Activated naive CD8-positive, alpha-beta T cell treated with anti-CD3 and anti-CD28 coated beads, Interleukin-2, amount 50 U/mL, for 24 hours (primary cell): ENCODE measurements around the gene FCHO1.

Experiments used
- ATAC-seq: fragments of 150-1000 bp; cut with Tn5 transposase; one replicate; pipeline ENCODE4 v1.10.0; 2021
- DNase-seq: peaks from one replicate; pipeline ENCODE4 v3.0.0; 2021
- H3K27ac Mint-ChIP-seq: one replicate; pipeline ENCODE4 v1.8.0; 2021; ENCODE audit warnings: mild to moderate bottlenecking, mixed read lengths
- H3K27me3 Mint-ChIP-seq: one replicate; pipeline ENCODE4 v1.8.0; 2021; ENCODE audit warnings: mixed read lengths
- H3K36me3 Mint-ChIP-seq: one replicate; pipeline ENCODE4 v1.8.0; 2021; ENCODE audit warnings: low read depth, mixed read lengths
- H3K4me1 Mint-ChIP-seq: one replicate; pipeline ENCODE4 v1.8.0; 2021; ENCODE audit warnings: mixed read lengths
- H3K4me3 Mint-ChIP-seq: one replicate; pipeline ENCODE4 v1.8.0; 2021; ENCODE audit warnings: mild to moderate bottlenecking, moderate library complexity, mixed read lengths
- H3K9me3 Mint-ChIP-seq: one replicate; pipeline ENCODE4 v1.8.0; 2021; ENCODE audit warnings: mixed read lengths

FCHO1 gene, protein sequence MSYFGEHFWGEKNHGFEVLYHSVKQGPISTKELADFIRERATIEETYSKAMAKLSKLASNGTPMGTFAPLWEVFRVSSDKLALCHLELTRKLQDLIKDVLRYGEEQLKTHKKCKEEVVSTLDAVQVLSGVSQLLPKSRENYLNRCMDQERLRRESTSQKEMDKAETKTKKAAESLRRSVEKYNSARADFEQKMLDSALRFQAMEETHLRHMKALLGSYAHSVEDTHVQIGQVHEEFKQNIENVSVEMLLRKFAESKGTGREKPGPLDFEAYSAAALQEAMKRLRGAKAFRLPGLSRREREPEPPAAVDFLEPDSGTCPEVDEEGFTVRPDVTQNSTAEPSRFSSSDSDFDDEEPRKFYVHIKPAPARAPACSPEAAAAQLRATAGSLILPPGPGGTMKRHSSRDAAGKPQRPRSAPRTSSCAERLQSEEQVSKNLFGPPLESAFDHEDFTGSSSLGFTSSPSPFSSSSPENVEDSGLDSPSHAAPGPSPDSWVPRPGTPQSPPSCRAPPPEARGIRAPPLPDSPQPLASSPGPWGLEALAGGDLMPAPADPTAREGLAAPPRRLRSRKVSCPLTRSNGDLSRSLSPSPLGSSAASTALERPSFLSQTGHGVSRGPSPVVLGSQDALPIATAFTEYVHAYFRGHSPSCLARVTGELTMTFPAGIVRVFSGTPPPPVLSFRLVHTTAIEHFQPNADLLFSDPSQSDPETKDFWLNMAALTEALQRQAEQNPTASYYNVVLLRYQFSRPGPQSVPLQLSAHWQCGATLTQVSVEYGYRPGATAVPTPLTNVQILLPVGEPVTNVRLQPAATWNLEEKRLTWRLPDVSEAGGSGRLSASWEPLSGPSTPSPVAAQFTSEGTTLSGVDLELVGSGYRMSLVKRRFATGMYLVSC

DNA sequence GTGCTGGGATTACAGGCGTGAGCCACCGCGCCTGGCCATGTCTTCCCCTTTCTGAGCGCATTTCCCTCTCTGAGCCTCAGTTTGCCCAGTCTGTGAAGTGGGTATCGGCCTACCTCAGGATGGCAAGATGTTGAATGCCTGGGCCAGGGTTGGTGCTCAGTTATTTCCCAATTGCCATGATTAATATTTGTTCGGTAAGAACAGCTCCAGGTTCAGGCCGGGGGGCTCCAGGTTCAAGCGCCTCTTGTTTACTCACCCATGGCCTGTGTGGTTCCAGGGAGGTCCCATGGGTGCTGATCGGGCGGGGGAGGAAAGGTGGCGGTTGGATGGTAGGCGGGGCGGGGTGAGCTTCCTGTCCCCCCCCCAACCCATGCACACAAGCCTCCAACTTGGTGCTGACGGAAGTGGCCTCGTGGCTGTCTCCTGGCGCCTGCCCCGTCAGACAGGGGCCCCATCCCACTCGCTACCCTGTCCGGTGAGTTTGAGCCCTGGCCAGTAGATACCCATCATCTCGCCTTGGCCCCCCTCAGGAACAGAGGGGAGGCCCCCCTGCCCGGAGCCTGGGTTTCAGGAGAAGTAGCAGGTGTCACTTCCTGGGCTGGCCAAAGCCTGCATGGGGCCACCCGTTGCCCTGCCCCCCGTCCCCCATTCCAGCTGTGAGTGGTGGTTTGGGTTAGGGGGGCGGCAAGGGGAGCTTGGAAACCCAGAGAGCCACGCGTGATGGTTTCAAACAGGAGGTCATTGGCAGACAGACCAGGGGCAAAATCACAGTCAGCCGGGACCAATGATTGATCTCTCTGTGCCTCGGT is at the start of gene FCHO1:
FCHO1 (plus strand) TSS at position 375 of the 809 bp plus-strand sequence. CDS start 3,688 bp downstream, outside the sequence.
- no peaks in the 10 kb centered on the region for H3K27me3 Mint-ChIP-seq
- ATAC-seq (peak; percentile 61), DNase-seq (peak; percentile 84)
- H3K9me3 Mint-ChIP-seq = no peaks in the 10 kb centered on the region
- H3K4me3 Mint-ChIP-seq = peak within 1 kb of the TSS; percentile 80
- peaks cover 73% of the 10 kb centered on the region for H3K4me1 Mint-ChIP-seq
- H3K27ac Mint-ChIP-seq = peak within 1 kb of the TSS; percentile 90
- peaks cover 7% of the 10 kb centered on the region for H3K36me3 Mint-ChIP-seq

DNA sequence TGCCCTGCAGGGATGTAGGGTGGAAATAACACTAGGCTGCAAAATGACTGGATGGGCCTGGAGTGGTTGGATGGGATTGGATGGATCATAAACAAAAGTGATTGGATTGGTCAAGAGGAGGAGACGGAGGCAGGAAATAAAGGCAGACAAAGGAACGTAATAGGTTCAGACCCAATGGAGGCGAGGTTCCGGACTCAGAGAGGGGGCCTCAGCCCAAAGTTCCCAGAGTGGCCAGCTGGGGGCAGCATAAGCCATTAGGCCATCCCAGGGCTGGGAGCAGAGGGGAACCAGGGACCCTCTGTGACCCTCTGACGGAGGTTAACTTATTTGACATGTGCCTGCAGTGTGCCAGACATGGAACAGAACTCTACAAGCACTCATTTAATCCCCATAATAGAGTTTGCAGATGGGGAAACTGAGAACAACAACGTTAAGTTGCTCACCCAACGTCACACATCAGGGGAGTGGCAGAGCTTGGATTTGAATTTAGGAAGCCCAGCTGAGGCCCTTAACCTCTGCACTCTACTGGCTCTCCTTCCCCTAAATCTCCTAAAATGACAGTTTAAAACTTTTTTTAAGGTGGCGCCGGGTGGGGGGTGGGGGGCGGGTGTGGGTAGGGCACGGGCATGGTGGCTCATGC is 47.3 kb upstream of the FCHO1 start:
- Mint-ChIP-seq H3K4me1 (no peaks in the 10 kb centered on the region), H3K36me3 (no peaks in the 10 kb centered on the region), H3K27ac (no peak overlapping the region), H3K4me3 (no peak overlapping the region), H3K27me3 (peaks cover 5% of the 10 kb centered on the region), H3K9me3 (no peaks in the 10 kb centered on the region)
- DNase-seq (peak; percentile 81), ATAC-seq (peak; percentile 87)

DNA sequence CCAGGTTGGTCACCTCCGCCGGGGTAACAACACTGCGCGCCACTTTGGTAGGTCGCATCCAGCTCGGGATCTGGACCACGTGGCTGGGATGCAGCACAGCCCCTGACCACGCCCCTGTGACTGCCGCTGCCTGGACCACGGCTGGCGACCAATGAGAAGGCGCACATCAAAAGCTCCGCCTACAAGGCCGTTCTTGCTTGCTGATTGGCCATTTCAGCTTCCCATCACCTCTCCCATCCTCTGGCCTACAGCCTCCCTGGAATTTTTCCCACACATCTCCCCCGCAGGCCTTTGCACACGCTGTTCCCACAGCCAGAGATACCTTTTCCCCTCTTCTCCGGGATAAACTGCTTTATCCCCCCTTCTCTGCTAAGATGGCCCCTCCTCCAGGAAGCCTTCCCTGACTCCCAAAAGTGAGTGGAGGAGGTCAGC is 44.5 kb upstream of the FCHO1 start:
- no peak overlapping the region for H3K4me3 Mint-ChIP-seq
- DNase-seq = no peak
- H3K4me1 Mint-ChIP-seq = no peaks in the 10 kb centered on the region
- no peaks in the 10 kb centered on the region for H3K9me3 Mint-ChIP-seq
- no peak overlapping the region for H3K27ac Mint-ChIP-seq
- ATAC-seq = no peak
- no peaks in the 10 kb centered on the region for H3K36me3 Mint-ChIP-seq
- H3K27me3 Mint-ChIP-seq = no peaks in the 10 kb centered on the region

DNA sequence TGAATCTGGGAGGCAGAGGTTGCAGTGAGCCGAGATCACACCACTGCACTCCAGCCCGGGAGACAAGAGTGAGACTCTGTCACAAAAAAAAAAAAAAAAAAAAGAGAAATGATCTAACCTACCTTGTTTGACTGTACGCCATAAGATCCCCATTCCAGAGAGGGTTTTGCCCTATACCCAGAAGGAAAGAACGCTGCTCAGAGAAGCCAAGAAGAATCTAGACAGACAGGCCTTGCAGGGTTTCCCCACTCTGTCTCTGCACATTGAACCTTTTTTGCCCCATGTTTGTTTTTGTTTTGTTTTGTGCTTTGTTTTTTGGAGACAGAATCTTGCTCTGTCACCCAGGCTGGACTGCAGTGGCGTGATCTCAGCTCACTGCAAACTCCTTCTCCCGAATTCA is 39.4 kb upstream of the FCHO1 start:
- H3K4me1 Mint-ChIP-seq = no peaks in the 10 kb centered on the region
- no peaks in the 10 kb centered on the region for H3K9me3 Mint-ChIP-seq
- H3K27me3 Mint-ChIP-seq = no peaks in the 10 kb centered on the region
- ATAC-seq (no peak), DNase-seq (no peak)
- H3K4me3 Mint-ChIP-seq = no peak overlapping the region
- H3K36me3 Mint-ChIP-seq = no peaks in the 10 kb centered on the region
- H3K27ac Mint-ChIP-seq = no peak overlapping the region

DNA sequence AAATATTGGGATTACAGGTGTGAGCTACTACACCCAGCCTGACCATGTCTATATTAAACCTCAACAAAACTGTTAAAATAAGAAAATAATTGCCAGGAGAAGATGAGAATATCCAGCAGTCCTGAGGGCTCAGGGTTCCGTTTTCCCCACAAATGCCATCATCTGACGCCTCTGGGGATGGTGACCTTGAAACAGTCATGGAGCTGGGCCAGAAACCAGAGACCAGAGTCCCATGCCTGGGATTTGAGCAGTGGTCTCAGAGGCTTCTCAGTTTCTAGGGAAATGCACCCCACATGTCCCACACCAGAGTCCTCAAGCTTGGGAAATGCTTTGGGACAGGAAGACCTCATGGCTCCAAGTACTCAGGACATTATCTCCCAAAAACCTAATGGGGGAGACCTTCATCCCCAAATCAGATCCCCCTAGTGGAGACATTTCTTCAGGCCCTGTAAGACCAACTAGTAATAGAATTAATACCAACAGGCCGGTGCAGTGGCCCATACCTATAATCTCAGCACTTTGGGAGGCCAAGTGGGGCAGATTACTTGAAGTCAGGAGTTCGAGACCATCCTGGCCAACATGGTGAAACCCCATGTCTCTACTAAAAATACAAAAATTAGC is 34.9 kb upstream of the FCHO1 start:
- H3K9me3 Mint-ChIP-seq = no peaks in the 10 kb centered on the region
- ATAC-seq = no peak
- no peak overlapping the region for H3K4me3 Mint-ChIP-seq

DNA sequence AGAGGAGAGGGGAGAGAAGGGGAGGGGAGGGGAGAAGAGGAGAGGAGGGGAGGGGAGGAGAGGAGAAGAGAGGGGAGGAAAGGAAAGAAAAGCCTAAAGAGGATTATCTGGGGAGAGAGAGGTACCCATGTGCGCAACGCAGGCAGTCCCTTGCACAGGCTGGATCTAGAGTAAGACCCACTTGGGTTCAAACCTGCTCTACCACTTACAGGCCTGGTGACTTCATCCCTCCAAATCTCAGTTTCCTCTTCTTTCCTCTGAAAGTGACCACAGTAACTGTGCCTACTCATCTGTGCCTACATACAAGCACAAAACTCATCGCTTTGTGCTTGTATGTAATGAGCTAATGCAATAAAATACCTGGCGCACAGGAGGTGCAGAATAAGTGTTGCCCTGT is 32.7 kb upstream of the FCHO1 start:
- Mint-ChIP-seq H3K36me3 (no peaks in the 10 kb centered on the region), H3K4me3 (peak overlapping the region; percentile 82), H3K9me3 (no peaks in the 10 kb centered on the region), H3K27me3 (no peaks in the 10 kb centered on the region), H3K27ac (peak overlapping the region; percentile 86), H3K4me1 (peaks cover 38% of the 10 kb centered on the region)
- DNase-seq = no peak
- peak; percentile 69 for ATAC-seq

More for the DNA sequence above, 34.9 kb upstream of the FCHO1 start:
- no peaks in the 10 kb centered on the region for H3K36me3 Mint-ChIP-seq
- H3K27me3 Mint-ChIP-seq = no peaks in the 10 kb centered on the region
- H3K4me1 Mint-ChIP-seq = peaks cover 31% of the 10 kb centered on the region
- no peak for DNase-seq
- no peak overlapping the region for H3K27ac Mint-ChIP-seq

DNA sequence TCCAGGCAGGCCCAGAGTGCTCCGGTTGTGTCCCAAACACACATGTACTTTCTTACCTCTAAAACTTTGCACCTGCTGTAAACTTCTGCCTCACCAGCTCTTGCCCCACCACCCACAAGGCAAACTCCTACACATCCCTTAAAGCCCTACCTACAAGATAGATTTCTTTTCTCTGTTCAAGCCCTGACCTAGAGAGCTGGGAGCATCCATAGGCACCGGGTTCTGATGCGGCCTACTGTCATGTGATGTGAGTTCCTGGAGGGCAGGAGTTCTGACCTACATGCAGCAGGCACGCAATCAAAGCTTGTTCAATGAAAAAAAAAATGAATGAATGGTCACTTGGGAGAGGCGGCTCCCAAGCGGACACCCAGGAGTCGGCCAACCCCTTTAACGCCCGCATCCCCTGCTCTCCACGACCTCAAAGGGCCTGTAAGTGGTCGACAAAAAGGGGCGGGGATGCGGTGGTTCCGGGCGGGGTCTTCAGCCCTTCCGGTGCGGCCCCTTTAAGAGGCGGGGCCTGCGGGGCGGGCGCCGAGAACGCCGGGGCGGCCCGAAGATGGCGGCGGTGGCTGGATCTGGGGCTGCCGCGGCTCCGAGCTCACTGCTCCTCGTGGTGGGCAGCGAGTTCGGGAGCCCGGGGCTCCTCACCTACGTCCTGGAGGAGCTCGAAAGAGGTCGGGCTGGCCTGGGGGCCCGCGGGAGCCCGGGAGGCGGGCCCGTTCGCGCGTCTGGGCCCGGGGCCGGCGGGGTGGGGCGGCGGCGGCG is 32.1 kb upstream of the FCHO1 start, which contains the start of gene MAP1S:
MAP1S (plus strand) TSS at position 534 of the 765 bp plus-strand sequence; CDS start at position 557, 23 bp downstream.
- Mint-ChIP-seq H3K27ac (peak within 1 kb of the TSS; percentile 86), H3K4me3 (peak within 1 kb of the TSS; percentile 83), H3K27me3 (no peaks in the 10 kb centered on the region), H3K9me3 (no peaks in the 10 kb centered on the region), H3K36me3 (no peaks in the 10 kb centered on the region), H3K4me1 (peaks cover 38% of the 10 kb centered on the region)
- ATAC-seq (peak; percentile 78), DNase-seq (peak; percentile 80)

DNA sequence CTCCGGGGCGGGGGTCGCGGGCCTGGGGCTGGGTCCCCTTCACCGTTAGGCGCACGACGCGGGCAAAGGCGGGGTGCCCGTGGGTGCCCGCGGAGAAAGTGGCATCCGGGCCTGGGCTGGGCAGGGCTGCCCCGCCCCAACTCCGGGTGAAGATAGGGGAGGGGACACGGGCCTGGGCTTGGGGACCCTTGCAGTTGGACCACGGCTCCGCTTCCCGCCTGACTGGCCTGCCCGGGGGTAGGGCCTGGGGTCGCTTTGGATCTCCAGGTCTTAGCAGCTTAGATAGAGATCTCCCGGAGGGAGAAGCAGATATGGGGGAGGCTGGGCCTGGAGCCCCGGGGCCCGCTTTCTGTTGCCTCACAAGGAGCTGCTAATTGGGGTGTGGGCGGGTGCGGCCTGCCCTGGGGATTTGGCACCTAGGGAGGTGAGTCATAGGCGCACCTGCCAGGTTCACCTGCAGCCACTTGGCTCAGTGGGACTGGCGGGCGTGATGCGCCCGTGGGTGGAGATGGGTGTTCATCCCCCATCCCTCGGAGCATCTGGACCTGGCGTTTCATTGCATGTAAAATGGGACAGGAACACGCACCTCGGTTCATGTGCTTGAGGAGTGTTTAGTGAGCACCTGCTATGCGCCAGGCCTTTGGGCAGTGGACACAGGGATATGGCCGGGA is 31.4 kb upstream of the FCHO1 start:
- peak overlapping the region; percentile 50 for H3K27ac Mint-ChIP-seq
- DNase-seq = peak; percentile 32
- H3K27me3 Mint-ChIP-seq = no peaks in the 10 kb centered on the region
- ATAC-seq = peak; percentile 18
- no peaks in the 10 kb centered on the region for H3K9me3 Mint-ChIP-seq
- H3K36me3 Mint-ChIP-seq = no peaks in the 10 kb centered on the region
- H3K4me3 Mint-ChIP-seq = peak overlapping the region; percentile 83
- peaks cover 38% of the 10 kb centered on the region for H3K4me1 Mint-ChIP-seq

DNA sequence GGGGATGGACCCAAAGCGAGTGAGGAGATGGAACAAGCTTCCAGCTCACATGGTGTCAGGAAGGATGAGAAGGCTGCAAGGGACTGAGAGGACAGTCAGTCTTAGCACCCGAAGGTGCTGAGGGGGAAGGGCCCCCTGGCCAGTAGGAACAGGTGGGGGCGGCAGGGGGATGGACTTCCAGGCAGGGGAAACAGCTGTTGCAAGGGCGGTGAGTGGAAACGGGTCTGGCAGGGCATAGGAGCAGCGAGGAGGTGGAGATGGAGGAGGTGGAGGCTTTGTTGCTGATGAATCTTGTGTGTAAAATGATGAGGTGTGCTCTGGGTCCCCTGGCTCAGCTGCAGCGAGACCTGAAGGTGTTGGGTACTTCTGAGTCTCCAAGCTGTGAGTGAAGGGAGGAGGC is 30.8 kb upstream of the FCHO1 start:
- peaks cover 38% of the 10 kb centered on the region for H3K4me1 Mint-ChIP-seq
- ATAC-seq = no peak
- peak overlapping the region; percentile 83 for H3K4me3 Mint-ChIP-seq

DNA sequence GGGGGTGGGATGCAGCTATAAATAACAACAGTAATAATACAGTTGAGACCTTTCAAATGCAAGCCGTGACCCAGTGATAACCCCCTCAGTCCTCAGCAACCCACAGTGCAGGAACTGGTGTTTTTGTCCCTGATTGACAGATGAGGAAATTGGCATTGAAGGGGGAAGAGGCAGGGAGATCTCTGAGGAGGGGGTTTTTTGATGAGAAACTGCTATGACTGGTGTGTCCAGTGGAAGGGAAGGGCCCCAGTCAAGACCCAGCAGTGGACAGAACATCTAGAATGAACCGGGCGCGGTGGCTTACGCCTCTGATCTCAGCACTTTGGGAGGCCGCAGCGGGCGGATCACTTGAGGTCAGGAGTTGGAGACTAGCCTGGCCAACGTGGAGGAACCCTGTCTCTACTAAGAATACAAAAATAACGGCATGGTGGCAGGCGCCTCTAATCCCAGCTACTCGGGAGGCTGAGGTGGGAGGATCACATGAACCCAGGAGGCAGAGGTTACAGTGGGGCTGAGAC is 30.1 kb upstream of the FCHO1 start:
- Mint-ChIP-seq H3K36me3 (peaks cover 3% of the 10 kb centered on the region), H3K4me1 (peaks cover 38% of the 10 kb centered on the region), H3K27ac (peak overlapping the region; percentile 42), H3K9me3 (no peaks in the 10 kb centered on the region), H3K4me3 (peak overlapping the region; percentile 83), H3K27me3 (no peaks in the 10 kb centered on the region)
- DNase-seq (no peak), ATAC-seq (no peak)

More for the DNA sequence above, 30.8 kb upstream of the FCHO1 start:
- H3K27me3 Mint-ChIP-seq = no peaks in the 10 kb centered on the region
- peaks cover 2% of the 10 kb centered on the region for H3K36me3 Mint-ChIP-seq
- peak; percentile 20 for DNase-seq
- H3K9me3 Mint-ChIP-seq = no peaks in the 10 kb centered on the region
- peak overlapping the region; percentile 50 for H3K27ac Mint-ChIP-seq

DNA sequence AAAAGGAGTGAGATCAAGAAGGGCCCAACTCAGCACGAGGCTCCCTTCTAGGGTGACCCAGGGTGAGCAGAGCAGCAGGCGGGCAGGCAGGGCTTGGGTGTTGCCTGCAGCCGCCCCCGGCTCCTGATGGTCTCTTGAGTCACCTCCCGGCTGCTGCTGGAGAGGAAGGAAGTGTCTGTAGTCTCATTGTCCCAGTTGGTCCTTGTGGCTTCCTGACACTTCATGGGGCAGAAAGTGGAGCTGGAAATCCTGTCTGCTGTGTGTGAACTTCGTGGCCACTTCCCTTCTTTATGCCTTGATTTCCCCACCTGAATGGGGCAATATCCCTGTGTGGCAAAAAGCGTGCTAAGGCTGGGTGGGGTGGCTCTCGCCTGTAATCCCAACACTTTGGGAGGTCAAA is 29.5 kb upstream of the FCHO1 start:
- no peak for ATAC-seq
- Mint-ChIP-seq H3K36me3 (peaks cover 3% of the 10 kb centered on the region), H3K4me3 (peak overlapping the region; percentile 83), H3K27me3 (no peaks in the 10 kb centered on the region), H3K4me1 (peaks cover 38% of the 10 kb centered on the region), H3K27ac (peak overlapping the region; percentile 42), H3K9me3 (no peaks in the 10 kb centered on the region)
- DNase-seq = no peak

DNA sequence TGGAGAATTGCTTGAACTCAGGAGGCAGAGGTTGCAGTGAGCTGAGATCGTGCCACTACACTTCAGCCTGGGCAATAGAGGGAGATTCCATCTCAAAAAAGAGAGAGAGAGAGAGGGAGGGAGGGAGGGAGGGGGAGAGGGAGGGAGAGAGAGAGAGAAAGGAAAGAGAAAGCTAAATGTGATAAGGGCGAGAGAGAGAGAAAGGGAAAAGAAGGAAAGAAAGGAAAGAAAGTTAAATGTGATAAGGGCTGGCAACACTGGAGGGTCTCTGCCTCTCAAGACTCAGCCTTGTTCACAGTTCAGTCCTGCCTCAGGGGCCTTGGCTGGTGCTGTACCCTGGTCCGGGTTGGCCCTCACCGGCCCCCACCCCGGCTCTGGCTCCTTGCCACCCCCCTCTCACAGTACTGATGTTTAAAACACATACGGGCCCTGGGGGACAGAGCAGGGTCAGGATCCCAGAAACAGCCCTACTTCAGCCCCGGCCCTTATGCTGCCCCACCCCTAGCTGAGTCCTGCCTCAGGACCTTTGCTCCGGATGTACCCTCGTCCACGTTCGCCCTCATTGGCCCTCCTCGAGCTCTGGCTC is 28.5 kb upstream of the FCHO1 start:
- no peak overlapping the region for H3K27ac Mint-ChIP-seq

More for the DNA sequence above, 28.5 kb upstream of the FCHO1 start:
- no peak for DNase-seq
- ATAC-seq = no peak
- no peaks in the 10 kb centered on the region for H3K27me3 Mint-ChIP-seq
- no peak overlapping the region for H3K4me3 Mint-ChIP-seq
- peaks cover 3% of the 10 kb centered on the region for H3K36me3 Mint-ChIP-seq
- H3K9me3 Mint-ChIP-seq = no peaks in the 10 kb centered on the region
- H3K4me1 Mint-ChIP-seq = peaks cover 33% of the 10 kb centered on the region
